ACC112 (cell line): ENCODE data around the gene MPHOSPH9.

Experiments used
- H2AFZ ChIP-seq: fragments of 200-600 bp; sonication (generic); one replicate; pipeline ENCODE4 v1.6.0; 2017; ENCODE audit warnings: antibody characterized with exemption, low read length; ENCODE audit not compliant: unreplicated experiment
- H3K27ac ChIP-seq: fragments of 200-600 bp; sonication (generic); 2 replicates; pipeline ENCODE4 v1.5.1; 2014; ENCODE audit warnings: low read depth, mild to moderate bottlenecking, antibody characterized with exemption, low read length, moderate library complexity
- H3K27me3 ChIP-seq: fragments of 200-600 bp; sonication (generic); 2 replicates; pipeline ENCODE4 v1.6.1; 2014; ENCODE audit warnings: mild to moderate bottlenecking, antibody characterized with exemption, low read length, moderate library complexity, mixed read lengths; ENCODE audit not compliant: insufficient read depth
- H3K36me3 ChIP-seq: fragments of 200-600 bp; sonication (generic); 2 replicates; pipeline ENCODE4 v1.6.1; 2016; ENCODE audit warnings: mild to moderate bottlenecking, antibody characterized with exemption, low read length, moderate library complexity, mixed read lengths; ENCODE audit not compliant: insufficient read depth
- H3K4me1 ChIP-seq: fragments of 200-600 bp; sonication (generic); one replicate; pipeline ENCODE4 v1.6.1; 2016; ENCODE audit warnings: low read length, mixed read lengths; ENCODE audit not compliant: insufficient read depth, unreplicated experiment, control insufficient read depth
- H3K4me3 ChIP-seq: fragments of 200-600 bp; sonication (generic); 2 replicates; pipeline ENCODE4 v1.5.1; 2014; ENCODE audit warnings: mild to moderate bottlenecking, low read depth, low read length
- H3K79me2 ChIP-seq: fragments of 200-600 bp; sonication (generic); one replicate; pipeline ENCODE4 v1.6.0; 2016; ENCODE audit warnings: low read length; ENCODE audit not compliant: control insufficient read depth, unreplicated experiment, insufficient read depth

MPHOSPH9 gene

GRCh38 chr12:123149088-123149487, 83.9 kb downstream of the MPHOSPH9 start:
- Histone ChIP-seq H3K36me3 (no peaks in the 10 kb centered on the region), H3K27ac (no peak overlapping the region), H3K79me2 (peaks cover 20% of the 10 kb centered on the region), H3K27me3 (no peaks in the 10 kb centered on the region), H2AFZ (no peak overlapping the region), H3K4me1 (peaks cover 15% of the 10 kb centered on the region), H3K4me3 (peak overlapping the region; percentile 87)

GRCh38 chr12:123148655-123149054, 84.3 kb downstream of the MPHOSPH9 start:
- H3K27me3 ChIP-seq: no peaks in the 10 kb centered on the region
- H3K27ac ChIP-seq: no peak overlapping the region
- peaks cover 16% of the 10 kb centered on the region for H3K4me1 ChIP-seq
- no peak overlapping the region for H2AFZ ChIP-seq
- no peaks in the 10 kb centered on the region for H3K36me3 ChIP-seq
- no peak overlapping the region for H3K4me3 ChIP-seq
- peaks cover 23% of the 10 kb centered on the region for H3K79me2 ChIP-seq

- H3K36me3 ChIP-seq: no peaks in the 10 kb centered on the region
- no peak overlapping the region for H3K27ac ChIP-seq
- no peaks in the 10 kb centered on the region for H3K27me3 ChIP-seq
- H2AFZ ChIP-seq: no peak overlapping the region
- H3K79me2 ChIP-seq: peaks cover 26% of the 10 kb centered on the region
- H3K4me1 ChIP-seq: peaks cover 21% of the 10 kb centered on the region
- H3K4me3 ChIP-seq: no peak overlapping the region
Observed at GRCh38 chr12:123148223-123148622, 84.7 kb downstream of the MPHOSPH9 start.

- Histone ChIP-seq H3K4me3 (no peak overlapping the region), H3K36me3 (no peaks in the 10 kb centered on the region), H3K79me2 (peaks cover 43% of the 10 kb centered on the region), H2AFZ (no peak overlapping the region), H3K27ac (no peak overlapping the region), H3K4me1 (peaks cover 46% of the 10 kb centered on the region), H3K27me3 (no peaks in the 10 kb centered on the region)
Observed at GRCh38 chr12:123145211-123145610, 87.7 kb downstream of the MPHOSPH9 start.

GRCh38 chr12:123143736-123144461, 89.0 kb downstream of the MPHOSPH9 start:
- Histone ChIP-seq H3K36me3 (no peaks in the 10 kb centered on the region), H3K4me3 (no peak overlapping the region), H3K79me2 (peaks cover 42% of the 10 kb centered on the region), H2AFZ (no peak overlapping the region), H3K27me3 (no peaks in the 10 kb centered on the region), H3K27ac (no peak overlapping the region), H3K4me1 (peaks cover 44% of the 10 kb centered on the region)

GRCh38 chr12:123142921-123143735, 89.8 kb downstream of the MPHOSPH9 start:
- H3K4me3 ChIP-seq: no peak overlapping the region
- peaks cover 42% of the 10 kb centered on the region for H3K79me2 ChIP-seq
- H3K36me3 ChIP-seq: no peaks in the 10 kb centered on the region
- H3K27ac ChIP-seq: no peak overlapping the region
- no peak overlapping the region for H2AFZ ChIP-seq
- H3K27me3 ChIP-seq: no peaks in the 10 kb centered on the region
- H3K4me1 ChIP-seq: peaks cover 44% of the 10 kb centered on the region

- Histone ChIP-seq H3K27ac (peak overlapping the region; percentile 79), H3K4me3 (no peak overlapping the region), H2AFZ (no peak overlapping the region), H3K79me2 (peaks cover 39% of the 10 kb centered on the region), H3K4me1 (peaks cover 44% of the 10 kb centered on the region), H3K27me3 (no peaks in the 10 kb centered on the region), H3K36me3 (no peaks in the 10 kb centered on the region)
Observed at GRCh38 chr12:123142518-123142840, 90.5 kb downstream of the MPHOSPH9 start.

GRCh38 chr12:123141615-123142517, 91.1 kb downstream of the MPHOSPH9 start:
- Histone ChIP-seq H3K4me1 (peaks cover 44% of the 10 kb centered on the region), H3K27ac (peak overlapping the region; percentile 79), H3K27me3 (no peaks in the 10 kb centered on the region), H2AFZ (no peak overlapping the region), H3K4me3 (peak overlapping the region; percentile 54), H3K36me3 (no peaks in the 10 kb centered on the region), H3K79me2 (peaks cover 38% of the 10 kb centered on the region)

- peaks cover 36% of the 10 kb centered on the region for H3K79me2 ChIP-seq
- peak overlapping the region; percentile 79 for H3K27ac ChIP-seq
- H3K4me3 ChIP-seq: peak overlapping the region; percentile 54
- H3K27me3 ChIP-seq: no peaks in the 10 kb centered on the region
- no peaks in the 10 kb centered on the region for H3K36me3 ChIP-seq
- H3K4me1 ChIP-seq: peaks cover 44% of the 10 kb centered on the region
- no peak overlapping the region for H2AFZ ChIP-seq
Observed at GRCh38 chr12:123140676-123141614, 92.0 kb downstream of the MPHOSPH9 start.
